Endothelial cell (in vitro differentiated cells): ENCODE data around the gene BRAT1. TPM values are rescaled to one million over a fixed set of nuclear protein-coding genes. Genes with fewer than 3 reads are reported as not detected.

Source experiments
- DNase-seq: peaks from one replicate; pipeline ENCODE4 v3.0.0; 2021; ENCODE audit warnings: low spot score
- H3K27ac Mint-ChIP-seq: one replicate; pipeline ENCODE4 v1.8.0; 2021; ENCODE audit warnings: mixed read lengths, inconsistent platforms; ENCODE audit not compliant: unreplicated experiment
- H3K27me3 Mint-ChIP-seq: one replicate; pipeline ENCODE4 v1.8.0; 2021; ENCODE audit warnings: mild to moderate bottlenecking, moderate library complexity, mixed read lengths, inconsistent platforms; ENCODE audit not compliant: unreplicated experiment
- H3K36me3 Mint-ChIP-seq: one replicate; pipeline ENCODE4 v1.8.0; 2021; ENCODE audit warnings: mild to moderate bottlenecking, low read depth, mixed read lengths, inconsistent platforms; ENCODE audit not compliant: unreplicated experiment
- H3K4me1 Mint-ChIP-seq: one replicate; pipeline ENCODE4 v1.8.0; 2021; ENCODE audit warnings: mild to moderate bottlenecking, mixed read lengths, inconsistent platforms; ENCODE audit not compliant: unreplicated experiment
- H3K4me3 Mint-ChIP-seq: one replicate; pipeline ENCODE4 v1.8.0; 2021; ENCODE audit warnings: mild to moderate bottlenecking, mixed read lengths, inconsistent platforms; ENCODE audit not compliant: unreplicated experiment
- H3K9me3 Mint-ChIP-seq: one replicate; pipeline ENCODE4 v1.8.0; 2021; ENCODE audit warnings: mixed read lengths, inconsistent platforms; ENCODE audit not compliant: unreplicated experiment
- total RNA-seq: library from RNA; stranded (reverse); fragmentation: NEBNext Ultra II Directional; extraction: Animal tissue kit (Norgen Biotek cat#: 25700); gene quantifications from one replicate; pipeline ENCODE4 v1.2.1, GENCODE V29; 2021; ENCODE audit not compliant: unreplicated experiment
- TF ChIP-seq, protein P1 (sequence below): fragments of 200-600 bp; sonication (generic); IDR thresholded peaks from one replicate; pipeline ENCODE4 v1.5.0; 2021; ENCODE audit warnings: antibody characterized with exemption; ENCODE audit not compliant: unreplicated experiment

BRAT1 gene
- total RNA-seq, 1 donor from 2014 or later, result 34.0 TPM

GRCh38 chr7:2494191-2495130, 60.9 kb downstream of the BRAT1 start:
- Mint-ChIP-seq H3K4me3 (no peak overlapping the region), H3K36me3 (no peaks in the 10 kb centered on the region), H3K27me3 (peaks cover 6% of the 10 kb centered on the region), H3K4me1 (peaks cover 2% of the 10 kb centered on the region), H3K27ac (no peak overlapping the region), H3K9me3 (no peaks in the 10 kb centered on the region)
- peak; percentile 1 for DNase-seq
- TF ChIP-seq, protein P1, sequence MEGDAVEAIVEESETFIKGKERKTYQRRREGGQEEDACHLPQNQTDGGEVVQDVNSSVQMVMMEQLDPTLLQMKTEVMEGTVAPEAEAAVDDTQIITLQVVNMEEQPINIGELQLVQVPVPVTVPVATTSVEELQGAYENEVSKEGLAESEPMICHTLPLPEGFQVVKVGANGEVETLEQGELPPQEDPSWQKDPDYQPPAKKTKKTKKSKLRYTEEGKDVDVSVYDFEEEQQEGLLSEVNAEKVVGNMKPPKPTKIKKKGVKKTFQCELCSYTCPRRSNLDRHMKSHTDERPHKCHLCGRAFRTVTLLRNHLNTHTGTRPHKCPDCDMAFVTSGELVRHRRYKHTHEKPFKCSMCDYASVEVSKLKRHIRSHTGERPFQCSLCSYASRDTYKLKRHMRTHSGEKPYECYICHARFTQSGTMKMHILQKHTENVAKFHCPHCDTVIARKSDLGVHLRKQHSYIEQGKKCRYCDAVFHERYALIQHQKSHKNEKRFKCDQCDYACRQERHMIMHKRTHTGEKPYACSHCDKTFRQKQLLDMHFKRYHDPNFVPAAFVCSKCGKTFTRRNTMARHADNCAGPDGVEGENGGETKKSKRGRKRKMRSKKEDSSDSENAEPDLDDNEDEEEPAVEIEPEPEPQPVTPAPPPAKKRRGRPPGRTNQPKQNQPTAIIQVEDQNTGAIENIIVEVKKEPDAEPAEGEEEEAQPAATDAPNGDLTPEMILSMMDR, result no peak

DNA sequence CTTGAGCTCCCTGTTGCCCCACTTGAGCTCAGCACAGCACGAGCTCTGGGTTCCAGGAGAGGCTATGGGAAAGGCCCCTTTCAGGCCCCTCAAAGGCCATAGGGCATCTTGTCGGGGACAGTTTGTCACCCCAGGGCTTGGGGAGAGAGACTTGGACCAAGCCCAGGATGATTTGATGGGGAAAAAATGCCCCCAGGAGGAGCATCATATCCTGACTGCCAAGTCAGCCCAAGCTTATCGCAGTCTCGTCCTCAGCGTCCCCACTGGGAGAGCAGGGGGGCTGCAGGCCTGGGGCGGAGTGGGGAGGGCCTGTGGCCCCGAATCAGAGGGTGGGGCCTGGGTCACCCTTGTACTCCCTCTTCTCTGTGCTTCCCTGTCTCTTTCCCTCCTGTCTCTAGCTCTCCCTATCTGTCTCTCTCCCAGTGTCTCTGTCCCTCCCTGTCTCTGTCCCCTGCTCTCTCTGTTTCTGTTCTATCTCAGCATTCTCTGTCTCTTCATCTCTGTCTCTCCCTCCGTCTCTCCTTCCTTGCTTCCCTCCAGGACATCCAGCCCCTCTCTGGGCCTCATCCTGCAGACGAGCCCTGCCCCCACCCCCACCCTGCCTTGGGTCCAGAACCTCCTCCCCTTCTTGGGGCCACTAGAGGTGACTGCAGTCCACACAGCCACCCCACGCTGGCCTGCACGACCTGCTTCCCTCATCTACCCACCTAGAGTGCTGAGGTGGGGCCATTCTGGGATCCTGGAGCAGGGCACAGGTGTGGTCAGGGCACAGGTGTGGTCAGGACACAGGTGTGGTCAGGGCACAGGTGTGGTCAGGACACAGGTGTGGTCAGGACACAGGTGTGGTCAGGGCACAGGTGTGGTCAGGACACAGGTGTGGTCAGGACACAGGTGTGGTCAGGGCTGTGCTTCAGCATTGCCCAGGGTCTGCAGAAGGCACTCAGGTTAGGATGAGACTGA, 61.8 kb downstream of the BRAT1 start:
- no peak for DNase-seq
- H3K27me3 Mint-ChIP-seq, result peaks cover 6% of the 10 kb centered on the region
- no peaks in the 10 kb centered on the region for H3K36me3 Mint-ChIP-seq
- TF ChIP-seq, protein P1, result no peak
- no peak overlapping the region for H3K4me3 Mint-ChIP-seq
- H3K27ac Mint-ChIP-seq, result no peak overlapping the region
- H3K9me3 Mint-ChIP-seq, result no peaks in the 10 kb centered on the region
- H3K4me1 Mint-ChIP-seq, result peaks cover 4% of the 10 kb centered on the region

DNA sequence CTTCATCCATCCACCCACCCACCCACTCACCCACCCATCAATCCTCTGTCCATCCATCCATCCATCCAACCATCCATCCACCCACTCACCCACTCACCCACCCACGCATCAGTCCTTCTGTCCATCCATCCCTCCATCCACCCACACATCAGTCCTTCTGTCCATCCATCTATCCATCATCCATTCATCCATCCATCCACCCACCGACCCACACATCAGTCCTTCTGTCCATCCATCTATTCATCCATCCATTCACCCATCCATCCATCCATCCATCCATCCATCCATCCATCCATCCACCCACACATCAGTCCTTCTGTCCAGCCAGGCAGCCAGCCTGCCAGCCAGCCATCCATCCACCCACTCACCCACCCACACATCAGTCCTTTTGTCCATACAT, 63.3 kb downstream of the BRAT1 start:
- no peaks in the 10 kb centered on the region for H3K9me3 Mint-ChIP-seq
- H3K4me3 Mint-ChIP-seq, result no peak overlapping the region
- peaks cover 6% of the 10 kb centered on the region for H3K27me3 Mint-ChIP-seq
- no peak overlapping the region for H3K27ac Mint-ChIP-seq
- TF ChIP-seq, protein P1, result no peak
- DNase-seq, result no peak
- H3K36me3 Mint-ChIP-seq, result no peaks in the 10 kb centered on the region
- peaks cover 4% of the 10 kb centered on the region for H3K4me1 Mint-ChIP-seq

- Mint-ChIP-seq H3K36me3 (no peaks in the 10 kb centered on the region), H3K27me3 (peaks cover 5% of the 10 kb centered on the region), H3K4me1 (peaks cover 2% of the 10 kb centered on the region), H3K4me3 (no peak overlapping the region), H3K27ac (no peak overlapping the region), H3K9me3 (no peaks in the 10 kb centered on the region)
- TF ChIP-seq, protein P1, result no peak
- DNase-seq, result no peak
Observed at GRCh38 chr7:2490181-2490651, 65.1 kb downstream of the BRAT1 start.
